ENCODE data around the gene PTPN2. TPM values are rescaled to one million over a fixed set of nuclear protein-coding genes. Genes with fewer than 3 reads are reported as not detected.

The PTPN2 gene
- total RNA-seq, 1 donor from 2014 or later: 72.5 TPM

- H3K36me3 Mint-ChIP-seq (ENCODE audit: low read depth): no peaks in the 10 kb centered on the region
- H3K27me3 Mint-ChIP-seq: no peaks in the 10 kb centered on the region
- H3K27ac Mint-ChIP-seq: no peak overlapping the region
- peaks cover 4% of the 10 kb centered on the region for H3K4me1 Mint-ChIP-seq
- H3K9me3 Mint-ChIP-seq: no peaks in the 10 kb centered on the region
- intact Hi-C loops (cut with micrococcal nuclease): loop anchor here (1.0 kb wide), 2 partner anchors 149 to 190 kb away; no protein-coding TSS in a partner anchor
- no peak for DNase-seq
- H3K4me3 Mint-ChIP-seq: no peak overlapping the region
These were observed 139.9 kb downstream of the PTPN2 start for GRCh38 chr18:12744103-12744502.

GRCh38 chr18:12742453-12742852, 141.6 kb downstream of the PTPN2 start:
- H3K9me3 Mint-ChIP-seq: no peaks in the 10 kb centered on the region
- no peak for DNase-seq
- no peaks in the 10 kb centered on the region for H3K36me3 Mint-ChIP-seq (ENCODE audit: low read depth)
- no peaks in the 10 kb centered on the region for H3K27me3 Mint-ChIP-seq
- no peak overlapping the region for H3K27ac Mint-ChIP-seq
- no peak overlapping the region for H3K4me3 Mint-ChIP-seq
- intact Hi-C loops (cut with micrococcal nuclease): no loop called here
- peaks cover 4% of the 10 kb centered on the region for H3K4me1 Mint-ChIP-seq

Other genes starting within 250 kb of the PTPN2 start
- gene SPIRE1, start 226.1 kb downstream of the PTPN2 start, total RNA-seq: 7.6 and 8.4 TPM in 2 replicates
- gene CEP76, start 181.5 kb downstream of the PTPN2 start, total RNA-seq: 14.4 and 16.3 TPM in 2 replicates
- 109 and 111 TPM in 2 replicates for gene PSMG2, start 181.2 kb downstream of the PTPN2 start, total RNA-seq
- gene SEH1L, start 63.8 kb upstream of the PTPN2 start, total RNA-seq: 132 TPM in 2 replicates
- gene CEP192, start 107.1 kb upstream of the PTPN2 start, total RNA-seq: 31.4 and 34.7 TPM in 2 replicates